ENCODE measurements around the gene EIF4E3.

EIF4E3 gene

GRCh38 chr3:71725271-71725991 is at the start of gene EIF4E3:
Gene EIF4E3, minus strand, starts transcription at chr3:71725402. Its CDS starts 35 bp downstream, at chr3:71725367.
- no peak for DNase-seq

DNA sequence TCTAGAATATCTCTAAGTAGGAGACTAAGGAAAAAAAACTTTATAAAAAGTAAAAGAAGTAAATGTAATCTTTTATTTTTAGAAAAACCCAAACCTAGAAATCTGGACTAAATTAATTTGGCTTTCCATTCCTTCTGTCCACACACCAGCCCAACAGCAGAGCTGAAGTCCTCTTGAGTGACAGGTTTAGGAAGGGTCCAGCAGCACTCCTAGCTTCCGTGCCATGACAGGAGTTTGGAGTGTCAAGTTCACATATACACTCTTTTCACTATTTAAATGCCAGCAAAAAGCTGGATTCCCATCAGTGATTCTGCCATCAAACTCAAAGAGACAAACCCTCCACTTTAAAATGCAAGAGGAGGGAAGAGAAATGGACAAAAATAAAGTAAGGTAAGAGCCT is 46.7 kb upstream of the EIF4E3 start:
- DNase-seq: no peak

GRCh38 chr3:71771126-71771525 is 45.9 kb upstream of the EIF4E3 start:
- no peak for DNase-seq

DNA sequence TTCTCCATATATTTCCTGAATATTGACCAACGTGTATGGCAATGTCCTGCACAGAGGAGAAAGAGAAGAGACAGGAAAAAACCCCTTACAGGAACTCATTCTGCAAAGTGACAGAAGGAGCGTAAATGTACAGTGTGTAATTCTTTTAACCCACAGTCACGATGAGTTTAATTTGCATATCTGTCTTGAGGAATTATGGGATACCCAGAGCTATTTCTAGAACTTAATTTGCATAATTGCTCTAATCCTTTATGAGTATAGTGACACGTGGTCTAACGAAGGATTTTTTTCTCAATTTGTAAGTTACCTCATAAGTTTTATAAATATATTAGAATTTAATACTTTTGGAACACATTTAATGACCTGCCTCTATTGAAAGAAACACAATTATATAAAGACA is 38.2 kb upstream of the EIF4E3 start:
- DNase-seq: peak; percentile 58

GRCh38 chr3:71760140-71760539 is 34.9 kb upstream of the EIF4E3 start:
- DNase-seq: no peak

DNA sequence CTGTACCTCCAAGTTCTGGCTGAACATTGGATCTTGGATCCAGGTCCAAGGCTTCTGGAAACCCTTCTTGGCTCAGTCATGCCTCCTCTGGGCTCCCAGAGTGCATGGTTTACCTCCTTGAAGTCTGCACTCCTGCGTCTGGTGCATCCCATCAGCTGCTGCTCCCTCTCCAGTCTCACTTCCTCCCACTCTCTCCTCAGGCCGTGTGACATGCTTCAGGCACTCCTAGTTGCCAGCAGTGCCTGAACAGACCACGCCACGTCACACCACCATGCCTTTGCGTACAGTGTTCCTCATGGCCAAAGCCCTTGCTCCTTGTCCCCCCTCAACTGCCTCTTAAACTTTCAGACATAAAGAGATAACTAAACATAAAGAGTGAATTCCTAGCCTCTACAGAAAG is 34.2 kb upstream of the EIF4E3 start:
- no peak for DNase-seq

DNA sequence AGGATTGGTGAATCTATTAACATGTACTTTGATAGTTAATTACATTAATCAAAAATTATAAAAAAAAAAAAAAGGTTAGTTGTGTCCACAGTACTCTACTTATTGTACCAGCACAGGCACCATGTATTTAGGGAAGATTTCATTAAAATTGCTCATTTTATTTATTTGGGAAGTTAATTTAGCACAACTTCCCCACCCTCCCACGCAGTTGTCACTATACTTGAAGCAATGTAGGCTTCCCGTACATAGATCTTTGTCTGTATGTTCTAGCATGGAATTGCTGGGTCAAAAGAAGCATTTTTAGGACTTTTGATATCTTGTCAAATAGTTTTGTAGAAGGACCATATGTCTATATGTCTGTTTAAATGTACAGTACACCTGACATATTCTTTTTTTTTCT is 32.9 kb upstream of the EIF4E3 start:
- no peak for DNase-seq

GRCh38 chr3:71754610-71755253 is 29.5 kb upstream of the EIF4E3 start:
- DNase-seq: no peak

GRCh38 chr3:71753701-71754609 is 28.8 kb upstream of the EIF4E3 start, which contains the start of gene GPR27:
Gene GPR27, plus strand, starts transcription at chr3:71753855. Its CDS starts 195 bp downstream, at chr3:71754050.
- peak; percentile 6 for DNase-seq

DNA sequence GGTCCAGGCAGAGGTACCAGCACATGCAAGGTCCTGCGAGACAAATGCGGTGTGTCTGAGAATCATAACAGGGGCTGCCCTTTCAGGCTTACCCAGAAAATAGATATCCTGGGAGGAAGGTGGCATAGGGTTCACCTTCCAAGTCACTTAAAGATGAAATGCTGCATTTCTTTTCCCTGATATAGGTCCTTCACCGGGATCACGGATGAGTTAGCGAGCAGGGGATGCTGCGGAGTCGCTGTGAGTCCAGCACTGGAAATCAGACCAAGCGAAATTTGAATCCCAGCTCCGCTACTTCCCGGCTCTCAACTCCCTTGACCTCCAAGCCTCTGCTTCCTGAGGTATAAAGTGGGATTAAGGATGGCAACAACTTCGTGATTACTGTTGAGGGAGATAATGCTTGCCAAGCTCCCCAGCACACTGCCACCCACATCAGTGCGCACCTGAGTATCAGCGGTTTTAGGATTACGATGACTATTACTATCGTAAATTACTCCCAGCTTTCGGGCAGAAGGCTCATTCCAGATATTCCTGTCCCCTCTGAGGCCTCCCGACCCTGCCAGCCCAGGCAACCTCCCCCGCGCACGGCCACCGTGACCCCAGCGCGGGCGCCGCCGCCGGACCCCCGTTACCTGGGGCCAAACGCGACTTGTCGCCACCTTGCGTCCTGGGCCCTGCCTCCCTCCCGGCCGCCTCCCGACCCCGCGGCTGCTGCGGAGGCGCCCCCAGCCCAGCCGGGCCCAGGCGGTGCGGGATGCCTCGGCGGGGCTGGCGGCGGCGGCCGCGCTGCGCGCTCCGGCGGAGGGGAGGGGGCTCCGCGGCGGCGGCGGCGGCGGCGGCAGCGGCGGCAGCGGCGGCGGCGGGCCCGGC is 27.9 kb upstream of the EIF4E3 start:
- DNase-seq: no peak

GRCh38 chr3:71751602-71752001 is 26.4 kb upstream of the EIF4E3 start:
- no peak for DNase-seq

- DNase-seq: no peak
These were observed 19.5 kb upstream of the EIF4E3 start for GRCh38 chr3:71744738-71745137.

DNA sequence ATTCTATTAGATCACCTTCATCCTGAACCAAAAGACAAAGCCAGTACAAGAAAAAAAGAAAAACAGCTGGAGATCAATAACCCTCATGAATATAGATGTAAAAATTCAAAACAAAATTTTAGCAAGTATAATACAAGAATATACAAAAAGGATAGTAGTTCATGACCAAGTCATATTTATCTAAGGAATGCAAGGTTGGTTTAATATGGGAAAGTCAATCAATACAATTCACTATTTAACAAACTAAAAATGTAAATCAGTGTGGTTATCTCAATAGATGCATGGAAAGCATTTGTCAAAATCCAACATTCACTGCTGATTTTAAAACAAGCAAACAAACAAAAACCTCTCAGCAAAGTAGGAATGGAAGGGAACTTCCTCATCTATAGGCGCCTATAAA is 17.4 kb upstream of the EIF4E3 start:
- DNase-seq: no peak

GRCh38 chr3:71734881-71735280 is 9.7 kb upstream of the EIF4E3 start:
- no peak for DNase-seq

DNA sequence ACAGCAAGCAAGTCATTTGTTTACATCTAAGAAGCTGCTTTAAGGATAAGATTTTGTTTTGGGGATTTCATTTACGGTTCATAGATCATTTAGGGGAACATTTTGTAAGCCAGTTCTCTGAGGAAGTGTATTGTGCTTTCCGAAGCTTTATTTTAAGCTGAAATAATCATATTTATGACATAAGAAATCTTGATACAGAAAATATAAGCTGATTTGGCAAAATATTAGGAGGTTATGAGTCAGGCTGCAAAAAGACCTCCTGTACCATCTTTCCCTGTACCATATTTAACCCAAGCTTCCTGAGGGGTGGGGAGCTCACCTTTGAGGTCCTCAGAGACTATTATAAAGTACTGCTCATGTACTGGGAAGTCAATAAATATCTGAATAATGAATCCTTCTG is 8.1 kb upstream of the EIF4E3 start:
- no peak for DNase-seq

GRCh38 chr3:71732637-71733036 is 7.4 kb upstream of the EIF4E3 start:
- no peak for DNase-seq

- DNase-seq: no peak
These were observed 3.6 kb upstream of the EIF4E3 start for GRCh38 chr3:71728632-71729342.

DNA sequence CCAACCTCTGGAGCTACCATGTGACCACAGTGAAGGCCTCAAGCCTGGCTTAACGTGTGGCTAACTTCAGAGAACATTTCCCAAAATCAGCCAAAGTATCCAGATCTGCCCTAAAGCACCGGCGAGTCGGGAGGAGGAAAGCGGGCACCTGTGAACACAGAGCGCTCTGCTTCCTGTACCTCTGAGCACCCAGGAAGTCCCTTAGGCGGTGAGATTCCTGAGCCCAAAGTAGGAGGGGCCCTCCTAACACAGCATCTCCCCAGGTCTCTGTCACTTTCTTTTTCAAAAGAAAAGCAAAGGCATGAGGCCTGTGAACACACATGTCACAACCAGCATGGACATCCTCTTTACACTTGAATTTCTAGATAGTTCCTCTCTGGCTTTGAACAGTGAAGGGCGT is 944 bp upstream of the EIF4E3 start:
- no peak for DNase-seq

DNA sequence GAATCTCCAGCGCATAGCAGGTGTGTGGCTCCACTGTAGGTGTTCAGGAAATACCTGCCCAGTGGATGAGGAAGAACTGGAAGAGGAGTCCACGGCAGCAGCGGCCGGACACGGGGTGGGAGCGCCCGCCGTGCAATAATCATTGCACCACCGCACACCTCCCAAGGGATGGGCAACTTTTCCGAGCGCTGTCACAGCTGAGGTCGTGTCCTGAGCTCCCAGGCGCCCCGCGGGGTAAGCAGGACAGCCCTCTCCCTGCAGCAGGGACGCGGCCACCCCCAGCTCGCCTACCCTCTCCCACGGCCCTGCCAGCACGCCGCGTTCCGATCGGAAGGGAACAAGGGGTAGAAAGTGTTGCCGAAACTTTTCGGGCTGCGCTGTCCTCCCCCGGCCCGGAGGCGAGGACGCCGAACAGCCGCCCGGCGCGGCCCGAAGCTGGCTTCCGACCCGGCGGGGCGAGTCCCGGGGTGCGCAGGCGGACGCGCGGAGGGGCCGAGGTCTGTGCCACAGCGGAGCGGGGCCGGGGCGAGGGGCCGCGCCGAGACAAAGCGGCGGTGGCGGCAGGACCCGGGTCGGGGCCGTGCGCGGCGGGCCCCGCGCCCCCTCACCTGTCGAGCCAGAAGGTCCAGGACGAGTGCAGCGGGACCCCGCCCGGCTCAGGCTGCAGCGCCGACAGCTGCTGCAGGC is 475 bp downstream of the EIF4E3 start:
- DNase-seq: no peak

- no peak for DNase-seq
These were observed 1.1 kb downstream of the EIF4E3 start for GRCh38 chr3:71724171-71724453.

GRCh38 chr3:71723452-71724170 is 1.6 kb downstream of the EIF4E3 start:
- no peak for DNase-seq

Data from NCI-H526 treated with DMSO at 0.1 percent for 48 hours (cell line).